Muscle layer of colon (tissue), 2 donors: ENCODE results near the gene RALGPS1.

Source experiments
- H3K27ac ChIP-seq: one replicate; pipeline ENCODE4 v1.7.0; 2013; ENCODE audit warnings: low read depth, mild to moderate bottlenecking, low read length, moderate library complexity
- H3K27me3 ChIP-seq, 2 donors: one replicate each; pipeline ENCODE4 v1.7.0; 2013; ENCODE audit warnings: low read length in 2 of 2, mild to moderate bottlenecking in 2 of 2; ENCODE audit not compliant: insufficient read depth in 2 of 2, control insufficient read depth in 1 of 2
- H3K36me3 ChIP-seq: one replicate; pipeline ENCODE4 v1.7.0; 2013; ENCODE audit warnings: mild to moderate bottlenecking, low read length; ENCODE audit not compliant: insufficient read depth
- H3K4me1 ChIP-seq: one replicate; pipeline ENCODE4 v1.7.0; 2013; ENCODE audit warnings: mild to moderate bottlenecking, low read length; ENCODE audit not compliant: insufficient read depth
- H3K4me3 ChIP-seq, 2 donors: one replicate each; pipeline ENCODE4 v1.7.0; 2013; ENCODE audit warnings: low read length in 2 of 2, low read depth in 1 of 2, mild to moderate bottlenecking in 1 of 2, moderate library complexity in 1 of 2
- H3K9ac ChIP-seq: one replicate; pipeline ENCODE4 v1.7.0; 2013; ENCODE audit warnings: low read length
- H3K9me3 ChIP-seq: one replicate; pipeline ENCODE4 v1.7.0; 2013; ENCODE audit warnings: mild to moderate bottlenecking, low read length
- donor health status: abdominal sarcoma.
- donor health status: Adenocarcinoma of cecum.

The RALGPS1 gene

GRCh38 chr9:126982215-126983002, 67.8 kb downstream of the RALGPS1 start:
- Histone ChIP-seq H3K9ac (no peak overlapping the region), H3K27ac (no peak overlapping the region), H3K36me3 (no peaks in the 10 kb centered on the region), H3K9me3 (no peaks in the 10 kb centered on the region), H3K27me3 (no peaks in the 10 kb centered on the region), H3K4me3 (no peak overlapping the region), H3K4me1 (peaks cover 17% of the 10 kb centered on the region)

- no peak overlapping the region for H3K27ac ChIP-seq
Observed at GRCh38 chr9:126983767-126984166, 69.2 kb downstream of the RALGPS1 start.

GRCh38 chr9:126984969-126985368, 70.4 kb downstream of the RALGPS1 start:
- Histone ChIP-seq H3K4me1 (peaks cover 23% of the 10 kb centered on the region), H3K27ac (no peak overlapping the region)

More at GRCh38 chr9:126983767-126984166, 69.2 kb downstream of the RALGPS1 start:
- no peaks in the 10 kb centered on the region for H3K36me3 ChIP-seq
- H3K4me3 ChIP-seq: no peak overlapping the region
- no peak overlapping the region for H3K9ac ChIP-seq
- H3K27me3 ChIP-seq: no peaks in the 10 kb centered on the region
- no peaks in the 10 kb centered on the region for H3K9me3 ChIP-seq
- H3K4me1 ChIP-seq: peaks cover 17% of the 10 kb centered on the region

GRCh38 chr9:126985870-126986498, 71.4 kb downstream of the RALGPS1 start:
- Histone ChIP-seq H3K9ac (no peak overlapping the region), H3K36me3 (no peaks in the 10 kb centered on the region), H3K27ac (no peak overlapping the region), H3K4me1 (peaks cover 31% of the 10 kb centered on the region), H3K27me3 (no peaks in the 10 kb centered on the region), H3K9me3 (no peaks in the 10 kb centered on the region), H3K4me3 (no peak overlapping the region)

More at GRCh38 chr9:126984969-126985368, 70.4 kb downstream of the RALGPS1 start:
- Histone ChIP-seq H3K27me3 (no peaks in the 10 kb centered on the region), H3K36me3 (no peaks in the 10 kb centered on the region), H3K4me3 (no peak overlapping the region), H3K9me3 (no peaks in the 10 kb centered on the region), H3K9ac (no peak overlapping the region)

GRCh38 chr9:126986506-126986951, 71.9 kb downstream of the RALGPS1 start:
- Histone ChIP-seq H3K27me3 (no peaks in the 10 kb centered on the region), H3K4me1 (peaks cover 32% of the 10 kb centered on the region), H3K27ac (no peak overlapping the region), H3K9ac (no peak overlapping the region), H3K36me3 (no peaks in the 10 kb centered on the region), H3K9me3 (no peaks in the 10 kb centered on the region), H3K4me3 (no peak overlapping the region)

- Histone ChIP-seq H3K9ac (no peak overlapping the region), H3K9me3 (no peaks in the 10 kb centered on the region), H3K4me3 (no peak overlapping the region), H3K4me1 (peaks cover 32% of the 10 kb centered on the region), H3K36me3 (no peaks in the 10 kb centered on the region), H3K27ac (no peak overlapping the region), H3K27me3 (no peaks in the 10 kb centered on the region)
Observed at GRCh38 chr9:126988857-126989256, 74.3 kb downstream of the RALGPS1 start.

GRCh38 chr9:126989847-126990842, 75.6 kb downstream of the RALGPS1 start:
- no peaks in the 10 kb centered on the region for H3K27me3 ChIP-seq
- no peaks in the 10 kb centered on the region for H3K9me3 ChIP-seq
- no peak overlapping the region for H3K9ac ChIP-seq
- H3K4me1 ChIP-seq: peaks cover 22% of the 10 kb centered on the region
- H3K36me3 ChIP-seq: no peaks in the 10 kb centered on the region
- H3K27ac ChIP-seq: no peak overlapping the region
- no peak overlapping the region for H3K4me3 ChIP-seq

- Histone ChIP-seq H3K4me3 (no peak overlapping the region), H3K9ac (no peak overlapping the region), H3K9me3 (no peaks in the 10 kb centered on the region), H3K36me3 (no peaks in the 10 kb centered on the region), H3K4me1 (peaks cover 15% of the 10 kb centered on the region), H3K27ac (no peak overlapping the region), H3K27me3 (no peaks in the 10 kb centered on the region)
Observed at GRCh38 chr9:126991183-126991582, 76.6 kb downstream of the RALGPS1 start.

GRCh38 chr9:126992427-126992826, 77.8 kb downstream of the RALGPS1 start:
- Histone ChIP-seq H3K9ac (no peak overlapping the region), H3K27ac (no peak overlapping the region), H3K4me1 (peaks cover 15% of the 10 kb centered on the region), H3K9me3 (no peaks in the 10 kb centered on the region), H3K36me3 (no peaks in the 10 kb centered on the region), H3K27me3 (no peaks in the 10 kb centered on the region), H3K4me3 (no peak overlapping the region)

GRCh38 chr9:126999315-127000068, 84.9 kb downstream of the RALGPS1 start:
- H3K27me3 ChIP-seq: no peaks in the 10 kb centered on the region
- H3K9ac ChIP-seq: no peak overlapping the region
- H3K9me3 ChIP-seq: no peaks in the 10 kb centered on the region
- H3K27ac ChIP-seq: no peak overlapping the region
- no peaks in the 10 kb centered on the region for H3K36me3 ChIP-seq
- H3K4me1 ChIP-seq: no peaks in the 10 kb centered on the region
- no peak overlapping the region for H3K4me3 ChIP-seq
